DOHH2 (cell line): ENCODE measurements around the gene TCHH.

ENCODE experiments used
- CTCF ChIP-seq: fragments of 200-600 bp; sonication (generic); IDR thresholded peaks from one replicate; pipeline ENCODE4 v1.5.1; 2014; ENCODE audit warnings: antibody characterized with exemption, mild to moderate bottlenecking, low read depth, low read length; ENCODE audit not compliant: poor library complexity, severe bottlenecking
- EZH2phosphoT487 ChIP-seq: fragments of 200-600 bp; sonication (generic); IDR thresholded peaks from 2 replicates; pipeline ENCODE4 v1.6.1; 2017; ENCODE audit warnings: borderline replicate concordance, mild to moderate bottlenecking, antibody characterized with exemption, low read length, moderate library complexity, mixed read lengths

GRCh38 chr1:152164517-152165136, 49.4 kb upstream of the TCHH start:
- TF ChIP-seq CTCF (no peak), EZH2phosphoT487 (no peak)
